NCI-H2227 (cell line): Measurements from ENCODE around the gene APOO.

ENCODE experiments used
- DNase-seq: peaks from one replicate; lab custom pipeline; 2025; ENCODE audit not compliant: unreplicated experiment; lab: John Stamatoyannopoulos, UW

The APOO gene

DNA sequence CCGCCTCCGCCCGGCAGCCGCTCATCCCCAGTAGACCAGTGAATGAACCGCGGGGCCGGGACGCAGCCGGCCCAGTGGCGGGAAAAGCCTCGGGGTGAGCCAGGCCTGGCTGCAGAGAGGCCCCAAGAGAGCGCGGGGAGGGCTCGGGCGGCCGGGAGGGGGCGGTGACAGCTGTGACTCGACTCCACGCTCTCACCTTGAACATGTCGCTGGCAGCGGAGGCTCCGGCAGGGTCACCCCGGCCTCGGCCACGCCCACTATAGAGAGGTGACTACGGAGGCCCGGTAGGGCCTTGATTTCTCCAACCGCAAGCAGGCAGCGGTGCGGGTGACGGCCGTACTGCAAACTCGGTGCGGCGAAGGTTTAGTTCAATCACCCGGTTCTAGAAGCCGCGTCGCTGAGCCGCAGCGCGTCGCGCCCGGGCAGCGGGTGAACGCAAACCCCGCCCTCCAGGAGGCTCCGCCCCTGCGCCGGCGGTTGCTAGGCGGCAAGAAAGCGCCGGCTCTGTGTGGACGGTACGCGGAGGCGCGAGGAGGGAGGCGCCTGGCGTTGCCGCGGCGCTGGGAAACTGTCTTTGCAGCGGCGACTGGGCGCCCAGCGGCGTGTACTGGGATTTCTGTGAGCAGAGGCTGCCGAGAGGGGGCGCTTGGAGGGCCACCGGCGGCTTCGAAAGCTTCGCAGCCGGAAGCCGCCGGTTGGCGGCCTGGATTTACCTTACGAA lies at the start of gene APOO, which contains the start of gene CXorf58:
TSS of gene APOO (minus strand) at position 441 of the 721 bp plus-strand sequence. CDS start at position 205, 236 bp downstream.
TSS of gene CXorf58 (plus strand) at position 509 of the 721 bp plus-strand sequence. CDS start 2,297 bp downstream, outside the sequence.
- peak; percentile 99 for DNase-seq

DNA sequence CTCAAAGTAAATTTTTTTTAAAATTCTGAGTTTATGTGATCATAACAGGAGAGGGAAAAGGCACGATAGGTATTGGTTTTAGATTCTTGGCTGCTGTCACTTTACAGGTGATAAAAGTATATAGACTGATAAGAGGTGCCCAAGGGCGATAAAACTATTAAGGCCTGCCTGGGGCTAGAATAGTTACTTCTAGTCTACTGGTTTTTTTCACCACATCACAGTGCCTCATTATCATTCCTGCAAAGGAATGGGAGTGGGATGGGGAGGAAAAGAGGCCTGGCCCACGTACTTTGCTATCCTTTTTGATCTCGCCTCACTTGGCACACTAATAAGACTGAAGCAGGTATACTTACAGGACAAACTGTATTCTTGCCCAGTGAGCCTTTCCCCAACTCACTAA lies 46.7 kb upstream of the APOO start:
- DNase-seq = no peak

DNA sequence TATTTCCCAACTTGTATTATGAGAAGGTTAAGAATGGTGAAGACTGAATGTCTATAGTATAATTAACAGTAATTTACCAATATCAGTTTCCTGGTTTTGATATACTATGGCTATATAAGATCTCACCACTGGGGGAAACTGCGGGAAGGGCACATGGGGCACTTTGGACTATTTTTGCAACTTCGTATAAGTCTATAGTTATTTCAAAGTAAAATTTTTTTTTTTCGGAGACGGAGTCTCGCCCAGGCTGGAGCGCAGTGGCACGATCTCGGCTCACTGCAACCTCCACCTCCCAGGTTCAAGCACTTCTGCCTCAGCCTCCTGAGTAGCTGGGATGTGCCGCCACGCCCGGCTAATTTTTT lies 46.2 kb upstream of the APOO start:
- no peak for DNase-seq

DNA sequence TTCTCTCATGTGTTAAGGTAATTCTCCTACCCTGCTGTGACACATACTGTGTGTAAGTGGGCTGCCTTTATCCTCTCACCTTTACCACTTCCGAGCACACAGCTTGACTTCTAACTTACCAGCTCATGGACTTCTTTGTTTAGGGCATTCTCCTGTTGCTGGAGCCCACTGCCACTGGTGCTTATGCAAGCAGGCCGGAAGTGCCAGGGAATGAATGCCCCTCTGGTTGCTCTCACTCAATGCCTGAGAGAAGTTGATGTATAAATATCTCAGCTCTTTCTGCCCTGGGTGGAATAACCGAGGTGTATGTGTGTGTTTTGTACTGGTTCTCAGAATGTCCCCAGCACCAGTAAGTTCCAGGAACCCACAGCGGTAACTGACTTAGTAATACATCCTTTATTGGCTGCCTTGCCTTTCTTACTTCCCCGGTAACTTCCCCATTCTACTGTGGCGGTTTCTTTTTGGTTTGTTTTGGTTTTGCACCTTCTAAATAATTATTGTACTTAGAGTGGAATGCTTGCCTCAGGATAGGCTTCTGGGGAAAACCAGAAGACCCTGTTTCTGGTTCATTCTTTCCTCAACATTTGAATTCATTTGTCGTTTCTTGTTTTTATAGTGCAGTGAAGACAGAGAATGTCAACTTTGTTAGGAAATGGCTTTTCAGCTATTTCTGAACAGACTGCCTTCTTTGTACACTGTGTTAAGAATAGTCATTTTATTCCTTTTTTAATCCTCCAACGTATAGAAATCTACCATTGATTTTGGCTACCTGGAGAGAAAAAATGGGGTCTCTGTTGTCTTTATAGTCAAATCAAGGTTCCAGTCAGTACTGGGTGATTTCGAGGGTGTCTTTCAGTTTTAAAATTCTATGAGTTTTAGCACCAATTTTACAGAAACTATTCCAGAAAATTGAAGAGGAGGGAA lies 45.5 kb upstream of the APOO start:
- DNase-seq = peak; percentile 31

DNA sequence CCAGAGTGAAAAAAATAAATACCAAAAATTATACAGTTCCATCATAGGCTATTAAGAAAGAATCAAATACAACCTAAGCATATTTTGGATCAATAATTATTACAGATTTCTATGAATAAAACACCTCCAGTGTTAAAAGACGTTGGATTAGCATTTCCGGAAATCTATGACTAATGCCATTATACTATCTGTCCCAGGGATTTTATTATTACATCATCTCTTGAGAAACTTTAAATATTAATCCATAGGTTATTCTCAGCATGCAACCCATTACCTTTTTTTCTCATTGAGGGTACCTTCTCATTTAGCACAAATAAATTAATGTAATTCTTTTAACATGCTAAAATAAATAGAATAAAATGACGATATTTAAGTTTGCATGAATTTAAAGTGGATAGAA lies 44.7 kb upstream of the APOO start:
- no peak for DNase-seq

DNA sequence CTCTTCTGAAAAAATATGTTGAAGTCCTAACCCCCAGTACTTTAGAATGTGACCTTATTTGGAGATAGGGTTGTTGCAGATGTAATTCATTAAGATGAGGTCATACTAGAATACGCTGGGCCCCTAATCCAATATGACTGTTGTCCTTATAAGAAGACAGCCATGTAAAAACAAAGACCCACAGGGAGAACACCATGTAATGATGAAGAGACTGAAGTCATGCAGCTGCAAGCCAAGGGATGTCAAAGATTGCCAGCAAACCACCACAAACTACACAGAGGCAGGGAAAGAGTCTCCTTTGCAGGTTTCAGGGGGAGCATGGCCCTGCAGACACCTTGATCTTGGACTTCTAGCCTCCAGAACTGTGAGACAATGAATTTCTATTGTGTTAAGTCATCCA lies 37.5 kb upstream of the APOO start:
- DNase-seq = no peak

DNA sequence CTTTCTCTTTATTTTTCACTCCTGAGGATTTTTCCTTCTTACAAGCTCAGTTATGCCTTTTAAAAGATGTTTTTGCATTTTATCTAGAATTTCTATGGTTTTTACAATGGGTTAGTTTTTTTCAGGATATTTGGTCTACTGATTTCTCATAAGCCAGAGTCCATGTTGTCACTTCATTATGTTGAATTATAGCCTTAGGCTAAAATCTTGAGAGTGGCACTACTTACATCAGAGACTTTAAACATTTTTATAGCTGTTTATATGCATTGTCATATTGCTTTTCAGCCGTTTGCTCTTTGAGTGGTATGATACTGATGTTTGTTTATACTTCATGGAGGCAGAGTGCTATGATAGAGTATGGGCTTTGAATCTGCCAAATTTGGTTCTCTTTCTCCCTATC lies 36.5 kb upstream of the APOO start:
- no peak for DNase-seq

DNA sequence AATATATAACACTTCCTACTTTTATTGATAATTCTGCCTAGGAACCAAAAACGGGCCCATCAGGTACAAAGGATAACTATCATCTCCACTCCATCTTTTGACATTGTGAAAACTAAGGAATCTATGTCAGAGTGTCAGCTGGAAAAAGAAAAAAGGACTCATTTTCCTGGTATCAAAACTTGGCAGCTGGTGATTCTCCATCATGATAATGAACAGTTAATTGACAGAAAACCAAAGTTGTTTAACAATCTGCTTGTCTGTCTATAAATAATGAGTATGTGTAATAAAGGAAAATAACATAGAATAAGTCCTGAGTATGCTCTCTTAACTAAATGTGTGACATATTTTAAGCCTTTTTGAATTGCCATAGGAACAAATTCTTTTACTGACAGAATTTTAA lies 31.5 kb upstream of the APOO start:
- DNase-seq = no peak

DNA sequence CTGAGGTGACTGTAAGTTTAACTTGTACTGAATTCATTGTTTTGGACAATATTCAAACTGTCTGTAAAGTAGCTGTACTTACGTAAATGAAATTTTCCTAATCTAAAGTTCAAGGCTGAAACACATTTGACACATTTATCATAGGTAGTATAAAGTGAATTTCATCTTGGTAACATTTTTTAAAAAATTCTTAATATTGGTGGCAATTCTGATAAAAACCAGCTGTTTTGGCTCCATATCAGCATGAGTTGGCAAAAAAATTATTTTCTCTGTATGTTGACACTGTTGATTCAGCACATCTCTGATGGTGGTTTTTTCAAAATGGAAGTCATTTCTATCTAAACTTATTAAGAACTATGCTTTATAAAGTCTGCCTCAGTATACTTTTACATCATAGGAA lies 31.0 kb upstream of the APOO start:
- DNase-seq = no peak

DNA sequence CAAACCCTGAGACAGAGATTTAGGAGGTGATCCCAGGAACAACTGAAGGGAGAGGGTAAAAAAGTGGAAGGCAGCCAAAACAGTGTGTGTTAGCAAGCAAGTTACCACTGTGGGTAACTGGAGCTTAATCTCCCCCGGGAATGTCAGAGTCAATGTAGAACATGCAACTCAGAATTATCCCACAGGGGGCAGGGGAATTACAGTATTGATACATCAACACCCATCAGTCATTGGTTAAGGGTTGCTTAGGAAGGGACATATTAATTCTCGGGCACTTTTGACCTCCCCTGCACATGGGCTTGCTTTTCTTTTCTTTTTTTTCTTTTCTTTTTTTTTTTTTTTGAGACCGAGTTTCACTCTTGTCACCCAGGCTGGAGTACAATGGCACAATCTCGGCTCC lies 29.4 kb upstream of the APOO start:
- no peak for DNase-seq

DNA sequence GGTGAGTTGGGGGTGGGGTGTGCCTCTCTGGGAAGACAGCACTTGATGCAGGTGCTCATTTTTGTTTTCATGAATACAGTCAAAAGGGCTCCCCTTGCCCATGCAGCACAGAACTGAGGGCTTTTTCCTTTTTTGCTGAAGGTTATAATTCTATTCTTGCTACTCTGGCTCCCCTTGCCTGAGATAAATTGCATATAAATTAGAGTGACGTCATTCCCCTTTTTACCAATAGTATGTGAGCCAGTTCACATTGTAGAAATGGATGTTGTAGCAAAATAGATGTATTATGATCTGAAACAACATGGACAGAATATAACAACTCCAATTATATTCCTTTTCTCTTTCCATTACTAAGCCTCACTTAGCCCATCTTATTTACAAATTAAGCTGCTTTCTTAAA lies 28.4 kb upstream of the APOO start:
- DNase-seq = peak; percentile 50

DNA sequence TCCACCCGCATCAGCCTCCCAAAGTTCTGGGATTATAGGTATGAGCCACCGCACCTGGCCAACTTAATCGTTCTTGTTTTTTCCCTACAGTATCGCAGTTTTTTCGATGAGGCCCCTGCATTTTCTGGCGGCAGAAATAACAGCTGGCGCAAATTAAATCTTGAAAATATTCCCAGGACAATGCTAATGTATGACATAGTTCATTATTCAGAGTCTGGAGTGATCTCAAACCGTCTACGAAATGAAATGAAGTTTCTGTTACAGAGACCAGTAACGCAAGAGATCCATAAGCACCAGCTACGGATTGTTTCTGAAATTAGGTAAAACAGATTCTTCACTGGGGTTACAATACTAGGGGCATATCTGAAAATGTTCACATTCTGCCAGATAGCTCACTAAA lies 27.4 kb upstream of the APOO start:
- no peak for DNase-seq

DNA sequence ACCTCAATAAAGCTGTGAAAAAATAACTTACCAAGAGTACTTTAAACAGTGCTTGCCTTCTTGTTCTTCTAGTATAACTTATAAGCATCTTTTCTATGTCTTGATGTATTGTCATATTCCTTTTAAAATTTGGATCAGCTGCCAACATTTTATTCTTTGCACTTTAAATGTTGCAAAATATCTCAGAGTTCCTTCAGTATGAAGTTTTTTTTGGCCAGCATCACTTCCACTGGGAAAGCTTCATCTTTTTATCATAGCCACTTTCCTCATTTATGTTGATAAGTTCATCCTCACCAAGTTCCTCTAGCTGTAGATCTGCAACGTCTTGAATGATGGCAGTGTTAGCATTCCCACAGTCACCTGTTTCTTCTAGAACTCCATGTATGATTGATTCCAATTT lies 24.3 kb upstream of the APOO start:
- DNase-seq = no peak

DNA sequence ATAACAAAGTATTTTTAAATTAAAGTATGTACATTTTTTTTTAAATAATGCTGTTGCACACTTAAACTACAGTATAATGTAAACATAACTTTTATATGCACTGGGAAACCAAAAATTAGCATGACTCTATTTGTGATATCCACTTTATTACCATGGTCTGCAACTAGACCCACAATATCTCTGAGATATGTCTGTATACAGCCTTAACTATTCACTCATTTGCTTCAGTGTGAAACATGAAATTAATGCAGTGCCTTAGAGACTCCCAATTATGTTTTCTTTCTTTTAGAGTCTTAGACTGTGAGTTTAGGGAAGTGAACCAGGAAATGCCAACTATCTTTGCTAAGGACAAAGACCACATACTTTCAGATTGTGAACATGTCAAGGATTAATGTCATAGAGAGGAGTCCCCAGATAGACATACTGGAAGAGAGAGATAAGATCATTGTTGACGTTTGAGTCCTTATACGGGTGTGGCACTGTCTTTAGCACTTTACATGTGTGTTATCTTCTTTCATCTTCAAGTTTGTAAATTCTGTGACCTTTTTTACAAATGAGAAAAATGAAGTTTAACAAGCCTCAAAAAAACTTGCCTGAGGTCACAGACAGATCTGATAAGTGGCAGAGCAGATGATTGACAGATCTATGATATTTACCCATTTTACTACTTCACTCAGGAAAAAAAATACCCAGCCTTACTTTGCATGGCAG lies 23.3 kb upstream of the APOO start:
- DNase-seq = no peak

DNA sequence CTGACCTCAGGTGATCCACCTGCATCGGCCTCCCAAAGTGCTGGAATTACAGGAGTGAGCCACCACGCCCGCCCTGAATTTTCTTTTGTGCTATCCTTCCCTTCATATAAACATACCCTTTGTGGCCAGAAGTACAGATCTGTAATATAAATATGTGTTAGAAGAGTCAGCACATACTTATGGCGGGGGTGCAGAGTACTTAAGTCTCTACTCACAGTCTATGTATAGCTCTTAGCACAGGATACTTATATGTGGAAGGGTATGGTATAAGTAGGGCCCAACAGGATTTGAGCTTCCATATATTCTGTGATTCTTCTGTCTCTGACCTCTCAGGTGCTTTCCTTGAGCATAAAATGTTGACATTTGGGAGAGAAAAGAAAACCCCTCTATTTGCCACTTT lies 18.3 kb upstream of the APOO start:
- DNase-seq = no peak

DNA sequence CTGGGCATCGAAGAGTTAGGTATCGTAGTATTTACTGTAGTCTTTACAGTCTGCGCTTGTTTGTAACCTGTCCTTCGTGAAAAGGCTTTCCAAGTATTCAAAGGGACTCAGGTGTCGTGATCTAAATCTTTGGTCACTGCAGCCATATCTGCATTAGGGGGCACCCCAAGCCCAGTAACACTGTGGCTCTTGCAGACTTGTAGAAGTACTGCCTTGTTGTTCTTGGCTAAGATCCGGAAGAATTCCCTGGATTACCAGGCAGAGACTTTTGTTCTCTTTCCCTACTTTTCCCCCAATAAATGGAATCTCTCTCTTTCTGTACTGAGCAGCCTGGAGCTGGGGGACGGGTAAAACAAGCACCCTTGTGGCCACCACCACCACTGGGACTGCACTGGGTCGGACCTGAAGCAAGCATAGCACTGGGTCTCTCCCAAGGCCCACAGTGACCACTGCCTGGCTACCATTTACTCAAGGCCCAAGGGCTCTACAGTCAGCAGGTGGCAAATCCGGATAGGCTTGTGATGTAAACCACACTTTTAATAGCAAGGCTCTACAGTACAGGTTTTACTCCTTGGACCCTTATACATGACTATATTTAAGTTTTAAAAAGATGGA lies 12.1 kb upstream of the APOO start:
- DNase-seq = no peak

DNA sequence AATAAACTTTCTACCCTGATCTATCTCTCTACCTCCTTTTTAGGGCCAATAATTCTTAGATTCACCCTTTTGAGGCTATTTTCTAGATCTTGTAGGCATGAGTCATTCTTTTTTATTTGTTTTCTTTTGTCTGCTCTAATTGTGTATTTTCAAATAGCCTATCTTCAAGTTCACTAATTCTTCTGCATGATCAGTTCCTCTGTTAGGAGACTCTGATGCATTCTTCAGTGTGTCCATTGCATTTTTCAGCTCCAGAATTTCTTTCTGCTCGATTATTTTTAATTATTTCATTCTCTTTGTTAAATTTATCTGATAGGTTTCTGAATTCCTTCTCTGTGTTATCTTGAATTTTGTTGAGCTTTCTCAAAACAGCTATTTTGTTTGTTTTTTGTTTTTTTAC lies 11.4 kb upstream of the APOO start:
- no peak for DNase-seq

DNA sequence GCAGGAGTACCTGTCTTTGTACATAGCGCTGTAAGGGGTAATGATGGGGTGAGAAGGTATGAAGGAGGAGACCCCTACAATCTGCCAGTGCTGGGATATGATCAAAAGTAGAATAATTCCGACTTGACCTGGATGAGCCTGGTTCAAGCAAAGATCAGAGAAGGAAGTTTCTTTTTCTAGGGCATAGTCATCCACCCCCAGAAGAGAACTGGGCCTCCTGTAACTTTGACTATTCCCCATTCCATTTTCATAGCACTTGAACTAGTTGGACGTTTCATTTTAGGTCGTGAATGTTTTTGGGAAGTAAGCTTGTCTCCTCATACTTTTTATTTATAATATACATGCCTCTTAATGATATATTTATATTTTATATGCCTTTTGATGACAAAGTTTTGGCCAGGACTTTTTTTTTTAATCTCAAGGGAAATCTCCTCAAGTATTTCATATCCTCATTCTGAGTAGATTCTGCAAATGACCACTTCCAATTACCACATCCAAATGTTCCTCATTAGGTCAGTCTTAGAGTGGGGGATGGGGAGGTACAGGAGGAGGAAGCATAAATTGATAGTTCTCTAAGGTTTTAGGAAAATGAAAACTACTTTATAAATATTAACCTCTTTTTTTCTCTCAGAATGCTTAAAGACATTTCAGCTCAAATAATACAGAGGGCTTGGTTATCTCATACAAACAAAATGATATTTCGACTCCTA lies 3.5 kb upstream of the APOO start:
- DNase-seq = no peak

DNA sequence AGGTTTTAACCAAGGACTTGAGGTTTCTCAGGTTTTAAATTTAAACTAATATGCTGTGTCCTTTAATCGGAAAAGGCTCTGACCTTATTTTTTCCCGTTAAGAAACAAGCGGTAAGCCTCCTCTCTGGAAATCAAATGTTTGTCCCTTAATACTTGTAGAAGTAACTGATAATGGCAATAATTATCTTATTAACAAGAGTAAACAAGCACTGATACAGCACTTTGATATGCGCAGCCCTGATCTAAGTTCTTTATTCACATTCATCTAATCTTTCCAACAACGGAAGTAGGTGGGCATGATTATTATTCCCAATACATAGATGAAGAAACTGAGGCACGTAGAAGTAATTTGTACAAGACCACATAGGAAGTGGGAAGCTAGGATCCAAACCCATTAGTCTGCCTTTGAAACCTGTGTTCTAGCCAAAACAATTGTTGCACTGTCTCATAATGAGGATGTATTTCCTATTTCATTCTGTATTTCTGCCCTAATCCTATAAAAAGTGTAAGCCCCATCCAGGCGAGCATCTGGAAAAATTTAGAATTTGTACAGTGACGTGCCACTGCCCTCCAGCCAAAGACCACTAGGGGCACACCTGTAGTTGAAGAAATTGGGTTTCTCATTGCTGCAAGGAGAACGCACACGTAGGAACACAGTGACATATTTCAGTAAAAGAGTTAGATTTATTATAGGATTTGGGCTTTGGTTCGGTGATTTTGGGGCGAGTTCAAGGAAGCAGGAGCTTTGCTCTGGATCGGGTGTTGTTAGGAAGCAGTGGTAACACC lies 674 bp upstream of the APOO start:
- DNase-seq = peak; percentile 61

DNA sequence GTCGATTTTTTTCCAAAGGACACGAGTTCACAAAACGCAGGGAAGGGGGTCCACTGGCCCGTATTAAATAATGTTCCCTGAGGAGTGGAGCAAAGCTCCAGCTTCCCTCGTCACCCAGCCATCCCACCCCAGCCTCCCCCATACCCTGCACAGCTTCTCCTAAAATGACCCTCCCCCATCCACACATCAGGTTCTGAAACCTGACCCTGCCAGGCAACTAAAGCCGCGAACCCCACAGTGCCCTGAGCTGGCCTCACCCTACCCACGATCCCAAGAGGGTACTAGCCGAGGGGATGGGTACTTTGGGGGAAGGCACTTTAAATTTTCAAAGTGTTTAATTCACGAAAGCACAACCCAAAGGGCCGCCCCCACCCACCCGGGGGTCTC lies 634 bp downstream of the APOO start:
- DNase-seq = no peak
